IMR-90 (cell line): Measurements from ENCODE around the gene RAB40A. TPM values are rescaled to one million over a fixed set of nuclear protein-coding genes. Genes with fewer than 3 reads are reported as not detected.

Experiments used
- ATAC-seq: fragments of 200-7000 bp; cut with Tn5 transposase; 2 replicates; pipeline ENCODE4 v1.9.1; 2020; ENCODE audit warnings: low read depth, mild to moderate bottlenecking, moderate library complexity
- BruUV-seq: library from RNA; stranded (reverse); fragments of 400-500 nt; replicated peaks from 2 replicates; lab custom pipeline; 2021; lab: Mats Ljungman, UMichigan
- CTCF ChIA-PET: fragments of 300-600 bp; formaldehyde crosslinking; extraction: SDS; loops from one replicate; lab custom pipeline; 2021; ENCODE audit warnings: antibody characterized with exemption; lab: Yijun Ruan, JAX
- POLR2A ChIA-PET: fragments of 300-600 bp; sonication (Branson Sonifier 250); formaldehyde crosslinking; loops from one replicate; lab custom pipeline; 2022; ENCODE audit warnings: antibody characterized with exemption; ENCODE audit not compliant: unreplicated experiment; lab: Charles Lee
- DNase-seq: peaks from one replicate; pipeline ENCODE4 v3.0.0; 2013
- H2AFZ ChIP-seq: replicated peaks from 2 replicates; pipeline ENCODE3; 2013; ENCODE audit warnings: low read length, mild to moderate bottlenecking; ENCODE audit not compliant: poor library complexity
- H2AK5ac ChIP-seq: 2 replicates; pipeline ENCODE4 v1.6.1; 2013; ENCODE audit warnings: low read depth, low read length, inconsistent platforms
- H2AK9ac ChIP-seq: replicated peaks from 2 replicates; pipeline ENCODE3; 2013; ENCODE audit warnings: mild to moderate bottlenecking, low read depth, low read length, moderate library complexity; ENCODE audit not compliant: poor library complexity
- H2BK120ac ChIP-seq: 2 replicates; pipeline ENCODE4 v1.6.1; 2013; ENCODE audit warnings: low read depth, low read length, inconsistent platforms
- H2BK15ac ChIP-seq: 3 replicates; pipeline ENCODE4 v1.6.1; 2013; ENCODE audit warnings: low read depth, low read length, inconsistent platforms
- H2BK20ac ChIP-seq: 2 replicates; pipeline ENCODE4 v1.6.1; 2013; ENCODE audit warnings: low read depth, mild to moderate bottlenecking, inconsistent platforms, low read length, moderate library complexity
- H2BK5ac ChIP-seq: 2 replicates; pipeline ENCODE4 v1.6.1; 2013; ENCODE audit warnings: mild to moderate bottlenecking, low read depth, low read length, inconsistent platforms; ENCODE audit not compliant: poor library complexity, severe bottlenecking
- H3K14ac ChIP-seq: replicated peaks from 2 replicates; pipeline ENCODE4 v1.6.1; 2013; ENCODE audit warnings: low read depth, low read length, inconsistent platforms
- H3K18ac ChIP-seq: 2 replicates; pipeline ENCODE4 v1.6.1; 2013; ENCODE audit warnings: low read depth, low read length, control low read depth
- H3K23ac ChIP-seq: 2 replicates; pipeline ENCODE4 v1.6.1; 2013; ENCODE audit warnings: low read depth, low read length, inconsistent platforms
- H3K27ac ChIP-seq: 2 replicates; pipeline ENCODE4 v1.5.1; 2013; ENCODE audit warnings: mild to moderate bottlenecking, control low read depth, low read length; ENCODE audit not compliant: insufficient read depth
- H3K27me3 ChIP-seq: 2 replicates; pipeline ENCODE4 v1.6.1; 2013; ENCODE audit warnings: low read length; ENCODE audit not compliant: control insufficient read depth, insufficient read depth
- H3K36me3 ChIP-seq: 2 replicates; pipeline ENCODE4 v1.6.1; 2013; ENCODE audit warnings: low read length, mixed read lengths; ENCODE audit not compliant: control insufficient read depth, insufficient read depth
- H3K4ac ChIP-seq: 2 replicates; pipeline ENCODE4 v1.6.1; 2013; ENCODE audit warnings: low read depth, low read length, inconsistent platforms
- H3K4me1 ChIP-seq: 2 replicates; pipeline ENCODE4 v1.6.1; 2013; ENCODE audit warnings: low read length, mixed read lengths; ENCODE audit not compliant: control insufficient read depth, insufficient read depth
- H3K4me2 ChIP-seq: 2 replicates; pipeline ENCODE4 v1.6.1; 2013; ENCODE audit warnings: low read depth, mild to moderate bottlenecking, control low read depth, low read length, moderate library complexity
- H3K4me3 ChIP-seq: 2 replicates; pipeline ENCODE4 v1.5.1; 2013; ENCODE audit warnings: low read depth, mild to moderate bottlenecking, control low read depth, low read length, moderate library complexity; ENCODE audit not compliant: insufficient read depth
- H3K56ac ChIP-seq: 2 replicates; pipeline ENCODE4 v1.6.1; 2013; ENCODE audit warnings: low read length, inconsistent platforms; ENCODE audit not compliant: insufficient read depth; ENCODE audit errors: extremely low read depth
- H3K79me1 ChIP-seq, 2 experiments: 2 replicates each; pipeline ENCODE4 v1.6.1; 2013; ENCODE audit warnings: low read length in 2 of 2, inconsistent platforms in 1 of 2, low read depth in 1 of 2
- H3K9ac ChIP-seq: 2 replicates; pipeline ENCODE4 v1.6.1; 2013; ENCODE audit warnings: low read depth, low read length, control low read depth
- H3K9me1 ChIP-seq: 2 replicates; pipeline ENCODE4 v1.6.1; 2013; ENCODE audit warnings: low read length, inconsistent platforms; ENCODE audit not compliant: insufficient read depth
- H3K9me3 ChIP-seq: 2 replicates; pipeline ENCODE4 v1.6.1; 2013; ENCODE audit warnings: low read length; ENCODE audit not compliant: control insufficient read depth, insufficient read depth
- H4K20me1 ChIP-seq: 2 replicates; pipeline ENCODE4 v1.6.1; 2013; ENCODE audit warnings: low read length, inconsistent platforms; ENCODE audit not compliant: insufficient read depth
- H4K5ac ChIP-seq: 2 replicates; pipeline ENCODE4 v1.6.1; 2013; ENCODE audit warnings: mild to moderate bottlenecking, low read depth, low read length, control low read depth
- H4K8ac ChIP-seq, 2 experiments: 2 replicates each; pipeline ENCODE4 v1.6.1; 2013; ENCODE audit warnings: low read depth in 2 of 2, low read length in 2 of 2, control low read depth in 1 of 2, inconsistent platforms in 1 of 2
- H4K91ac ChIP-seq: 2 replicates; pipeline ENCODE4 v1.6.1; 2013; ENCODE audit warnings: low read depth, low read length, inconsistent platforms; ENCODE audit not compliant: insufficient read depth
- CHD1 ChIP-seq: IDR thresholded peaks from 2 replicates; pipeline ENCODE4 v1.6.1; 2012; ENCODE audit warnings: low read depth, low read length, improper control_type of control experiment
- ELK1 ChIP-seq: fragments of 150-350 bp; IDR thresholded peaks from 2 replicates; pipeline ENCODE4 v1.6.1; 2016; ENCODE audit warnings: low read depth, mild to moderate bottlenecking, low read length, moderate library complexity, borderline replicate concordance
- FOS ChIP-seq: fragments of 150-350 bp; IDR thresholded peaks from 2 replicates; pipeline ENCODE4 v1.6.1; 2016; ENCODE audit warnings: low read depth, low read length
- NFE2L2 ChIP-seq: fragments of 150-350 bp; IDR thresholded peaks from 2 replicates; pipeline ENCODE4 v1.6.1; 2016; ENCODE audit warnings: low read depth, mild to moderate bottlenecking, low read length
- SMC3 ChIP-seq: fragments of 150-350 bp; IDR thresholded peaks from 2 replicates; pipeline ENCODE4 v1.6.1; 2016; ENCODE audit warnings: low read depth, mild to moderate bottlenecking, antibody characterized with exemption, low read length, moderate library complexity
- WGBS, 2 experiments: methylation state at CpG; one replicate each; pipeline versions ENCODE4 v1.1.5 to v1.1.7; 2013; ENCODE audit warnings: missing lambda C conversion rate in 2 of 2; ENCODE audit not compliant: insufficient read length in 1 of 2; ENCODE audit errors: extremely low coverage in 2 of 2; 5-methylcytosine and 5-hydroxymethylcytosine counted together
- dilution Hi-C: fragments of 300-500 bp; cut with HindIII; formaldehyde crosslinking; loops from one replicate; pipeline ENCODE4 v1.14.3; 2018; ENCODE audit warnings: low sequenced_read_pairs; ENCODE audit not compliant: unreplicated experiment
- in situ Hi-C: fragments of 300-500 bp; cut with MboI; formaldehyde crosslinking; loops from 3 replicates; pipeline ENCODE4 v1.14.3; 2019; ENCODE audit warnings: low sequenced_read_pairs, inconsistent platforms, mixed read lengths
- intact Hi-C: fragments of 100-400 bp; cut with micrococcal nuclease; formaldehyde crosslinking; loops from 2 replicates; pipeline ENCODE4 v1.10.0; 2022
- polyA plus RNA-seq, 3 experiments: library from polyadenylated mRNA; depleted of rRNA; stranded (reverse); fragments of >200 nt; gene quantifications; 2 replicates each; pipeline ENCODE4 v1.2.3, GENCODE V29; 2012; ENCODE audit warnings: low replicate concordance in 1 of 3
- total RNA-seq: library from RNA; depleted of rRNA; stranded (reverse); fragments of >200 nt; gene quantifications from 2 replicates; pipeline ENCODE4 v1.2.3, GENCODE V29; 2012

RAB40A gene
- total and polyA plus RNA-seq, 2 of the 4 experiments (the other 2 are of a cell fraction) = under 0.01 to 0.26 TPM

GRCh38 chrX:103565197-103565596 is 45.9 kb upstream of the RAB40A start:
- Histone ChIP-seq H3K27me3 (no peaks in the 10 kb centered on the region), H3K9me1 (no peaks in the 10 kb centered on the region), H3K4me1 (no peaks in the 10 kb centered on the region), H2AK5ac (no peak overlapping the region), H3K4me3 (no peak overlapping the region), H3K23ac (no peak overlapping the region), H2AK9ac (no peak overlapping the region), H3K14ac (no peak overlapping the region), H3K4me2 (no peak overlapping the region), H3K36me3 (no peaks in the 10 kb centered on the region), H2BK20ac (no peak overlapping the region), H4K8ac (no peak overlapping the region), H3K27ac (no peak overlapping the region), H3K56ac (no peak overlapping the region), H3K4ac (no peak overlapping the region), H3K79me1 (no peaks in the 10 kb centered on the region), H2BK5ac (no peak overlapping the region), H2AFZ (no peak overlapping the region), H3K18ac (no peak overlapping the region), H2BK120ac (no peak overlapping the region), H4K20me1 (no peaks in the 10 kb centered on the region), H4K91ac (no peak overlapping the region), H3K9me3 (no peaks in the 10 kb centered on the region), H2BK15ac (no peak overlapping the region), H4K5ac (no peak overlapping the region), H3K9ac (no peak overlapping the region)
- intact Hi-C loops (no loop called here), dilution Hi-C loops (no loop called here), in situ Hi-C loops (no loop called here)
- no peak for DNase-seq
- BruUV-seq = no TSS peak
- ChIA-PET POLR2A (no interaction called here), CTCF (no interaction called here)
- no CpG with 5 or more reads among the region's 4 CpGs for WGBS, 2 experiments
- TF ChIP-seq ELK1 (no peak), NFE2L2 (no peak), CHD1 (no peak), FOS (no peak), SMC3 (no peak)
- no peak for ATAC-seq
